Renal cortex interstitium (tissue), 11 donors: ENCODE data around the gene VNN1. TPM values are rescaled to one million over a fixed set of nuclear protein-coding genes. Genes with fewer than 3 reads are reported as not detected.
A peak's percentile ranks its signal among the peaks of the same experiment; 100 is the strongest.
"Not testable (repeated sequence)": the region's sequence is repeated elsewhere in the genome, so short reads cannot be mapped to it uniquely, and the experiment has no call there.

Experiments
- DNase-seq, 11 donors: peaks; one replicate each; pipeline ENCODE4 v3.0.0-alpha.2; 2013; ENCODE audit warnings: low read depth in 9 of 11, low spot score in 4 of 11; ENCODE audit errors: extremely low read depth in 1 of 11
- polyA plus RNA-seq, 3 donors: library from polyadenylated mRNA; unstranded; fragments of 120-200 nt; gene quantifications; one replicate each; pipeline ENCODE4 v1.2.1, GENCODE V29; 2013; ENCODE audit not compliant: insufficient read length in 3 of 3

The VNN1 gene
- polyA plus RNA-seq, 3 donors, result 0.11 to 0.26 (median 0.22) TPM

GRCh38 chr6:132685009-132685408, 28.8 kb downstream of the VNN1 start:
- no peak for DNase-seq

- DNase-seq, result no peak
Measured at GRCh38 chr6:132684272-132684671, 29.6 kb downstream of the VNN1 start.

- DNase-seq, result no peak
Measured at GRCh38 chr6:132683543-132683942, 30.3 kb downstream of the VNN1 start.

GRCh38 chr6:132679094-132679493, 34.8 kb downstream of the VNN1 start:
- DNase-seq, result not testable (repeated sequence)

- DNase-seq, result no peak
Measured at GRCh38 chr6:132675749-132676148, 38.1 kb downstream of the VNN1 start.

- no peak for DNase-seq
Measured at GRCh38 chr6:132675002-132675401, 38.9 kb downstream of the VNN1 start.

GRCh38 chr6:132673376-132674094, 40.3 kb downstream of the VNN1 start:
- DNase-seq, result no peak

- DNase-seq, result no peak
Measured at GRCh38 chr6:132671295-132671694, 42.6 kb downstream of the VNN1 start.

GRCh38 chr6:132669690-132670291, 44.1 kb downstream of the VNN1 start:
- DNase-seq, result peak in 7 of 11 donors; percentile 2 to 29 (median 7)

GRCh38 chr6:132666118-132666517, 47.7 kb downstream of the VNN1 start:
- no peak for DNase-seq

GRCh38 chr6:132664309-132665034, 49.4 kb downstream of the VNN1 start:
- DNase-seq, result no peak

GRCh38 chr6:132663661-132664060, 50.2 kb downstream of the VNN1 start:
- DNase-seq, result no peak

- DNase-seq, result no peak
Measured at GRCh38 chr6:132661906-132662305, 51.9 kb downstream of the VNN1 start.

- no peak for DNase-seq
Measured at GRCh38 chr6:132659082-132659481, 54.8 kb downstream of the VNN1 start, which contains the start of gene TAAR1. Gene TAAR1 (minus strand): TSS chr6:132659182. CDS start chr6:132646003, 13,179 bp downstream.

GRCh38 chr6:132651062-132651461, 62.8 kb downstream of the VNN1 start:
- no peak for DNase-seq

- DNase-seq, result no peak
Measured at GRCh38 chr6:132650429-132650828, 63.4 kb downstream of the VNN1 start.

- DNase-seq, result no peak
Measured at GRCh38 chr6:132648828-132649227, 65.0 kb downstream of the VNN1 start.

- no peak for DNase-seq
Measured at GRCh38 chr6:132648356-132648755, 65.5 kb downstream of the VNN1 start.

GRCh38 chr6:132643547-132643946, 70.3 kb downstream of the VNN1 start:
- DNase-seq, result no peak

- DNase-seq, result not testable (repeated sequence)
Measured at GRCh38 chr6:132637135-132637534, 76.7 kb downstream of the VNN1 start.
